GM21423 (cell line): ENCODE measurements around the gene MTM1.

Source experiments
- ATAC-seq: cut with Tn5 transposase; IDR thresholded peaks from one replicate; pipeline ENCODE4 v1.9.1; 2021; ENCODE audit warnings: mild to moderate bottlenecking, moderate library complexity; ENCODE audit not compliant: unreplicated experiment

Gene MTM1

DNA sequence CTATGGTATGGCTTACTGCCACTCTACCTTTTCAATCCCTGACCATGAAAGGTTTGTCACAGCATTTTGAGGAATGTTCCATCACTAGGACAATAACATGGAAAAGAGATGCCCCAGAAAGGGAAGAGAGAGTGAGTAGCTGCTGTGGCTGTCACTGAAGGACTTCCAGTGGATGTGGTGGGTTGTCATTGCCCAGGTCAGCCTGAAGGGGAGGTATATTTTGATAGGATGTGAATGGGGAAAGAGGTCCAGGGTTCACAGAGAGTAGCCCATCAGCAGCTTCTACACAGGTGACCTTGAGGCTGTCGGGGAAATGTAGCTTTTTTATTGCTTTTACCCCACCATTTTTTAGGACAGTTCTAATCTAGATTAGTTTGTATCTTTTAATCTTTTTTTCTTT lies 30.8 kb downstream of the MTM1 start:
- ATAC-seq = no peak

DNA sequence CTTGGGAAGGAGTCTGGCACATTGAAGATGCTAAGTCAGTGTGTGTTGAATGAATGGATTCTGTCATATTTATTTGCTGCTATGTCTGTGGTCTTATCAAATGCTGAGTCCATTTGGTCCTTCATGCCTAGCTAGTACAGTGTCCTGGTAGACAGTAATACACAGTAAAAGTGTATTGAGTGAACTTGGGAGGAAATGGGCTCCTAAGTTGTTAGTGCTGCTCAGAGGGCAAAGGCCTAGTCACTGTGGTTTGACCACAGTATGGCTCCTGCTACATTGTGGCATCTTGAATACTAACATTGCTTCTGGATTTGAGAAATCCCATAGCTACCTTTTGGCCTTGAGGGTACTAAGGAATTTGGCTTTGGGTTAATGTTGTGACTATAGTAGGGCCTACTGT lies 33.9 kb downstream of the MTM1 start:
- no peak for ATAC-seq

DNA sequence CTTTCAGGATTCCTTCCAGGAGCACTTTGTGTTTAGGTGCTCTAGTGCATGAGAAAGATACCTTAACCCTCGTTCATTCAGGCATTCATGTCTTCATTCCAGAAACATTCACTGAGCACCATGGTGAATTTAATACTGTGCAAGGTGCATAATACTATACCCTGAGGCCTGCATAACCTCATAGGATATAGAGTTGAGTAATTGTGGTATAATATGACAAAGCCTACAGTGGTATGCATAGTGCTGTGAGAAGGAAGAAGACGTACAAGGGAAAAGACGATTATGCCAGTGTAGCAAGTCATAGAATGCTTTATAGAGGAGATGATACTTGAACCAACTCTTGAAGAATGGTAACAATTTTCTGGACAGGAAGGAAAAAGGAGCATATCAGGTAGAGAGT lies 34.3 kb downstream of the MTM1 start:
- no peak for ATAC-seq

DNA sequence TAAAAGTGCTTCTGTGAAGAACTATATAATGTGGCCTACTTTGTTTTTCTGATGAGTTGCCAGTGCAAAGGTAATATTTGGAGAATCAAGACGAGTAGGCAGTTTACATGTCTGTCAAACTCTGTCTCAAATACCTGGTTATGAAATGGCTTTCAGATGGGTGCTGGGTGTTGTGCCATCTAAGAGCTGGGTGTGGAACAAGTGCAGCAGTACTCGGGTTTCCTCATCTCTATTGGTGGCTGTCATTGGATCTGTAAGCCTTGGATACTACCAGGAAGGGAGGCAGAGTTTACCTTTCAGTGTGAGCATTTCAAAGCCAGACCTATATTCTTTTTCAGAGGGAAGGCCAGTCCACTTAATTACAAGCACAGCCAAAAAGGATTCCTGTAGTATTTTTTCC lies 37.2 kb downstream of the MTM1 start:
- ATAC-seq = no peak

DNA sequence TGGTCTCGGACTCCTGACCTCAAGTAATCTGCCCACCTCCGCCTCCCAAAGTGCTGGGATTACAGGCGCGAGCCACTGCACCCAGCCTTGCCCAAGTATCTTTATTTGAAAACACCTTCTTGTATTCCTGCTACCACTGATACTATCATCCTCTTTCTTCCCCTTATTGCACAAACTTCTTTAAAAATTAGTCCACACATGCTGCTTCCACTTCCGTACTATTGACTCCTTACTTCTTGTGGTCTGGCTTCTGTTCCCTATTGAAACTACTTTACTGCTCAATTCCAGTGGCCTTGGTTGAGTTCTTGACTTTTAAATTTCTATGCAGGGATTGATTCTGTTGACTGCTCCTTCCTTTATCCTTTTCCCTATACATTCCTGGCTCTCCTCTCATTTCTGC lies 38.8 kb downstream of the MTM1 start:
- ATAC-seq = no peak

DNA sequence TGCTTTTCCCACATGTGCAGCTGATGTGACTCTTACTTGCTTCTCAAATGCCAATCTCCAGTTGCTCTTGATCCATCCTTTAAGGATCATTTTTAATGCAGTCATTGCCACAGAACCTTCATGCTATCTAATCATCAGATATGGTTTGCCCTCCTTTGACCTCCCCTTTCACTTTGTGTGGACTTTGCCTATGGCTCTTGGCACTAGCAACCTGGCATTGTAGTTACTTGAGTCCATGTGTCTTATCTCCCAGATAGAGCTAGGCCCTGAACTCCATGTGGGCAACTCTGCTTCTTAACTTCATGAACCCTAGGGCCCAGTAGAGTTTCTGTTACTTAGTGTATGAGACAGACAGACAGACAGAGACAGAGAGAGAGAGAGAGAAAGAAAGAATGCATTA lies 41.6 kb downstream of the MTM1 start:
- no peak for ATAC-seq

DNA sequence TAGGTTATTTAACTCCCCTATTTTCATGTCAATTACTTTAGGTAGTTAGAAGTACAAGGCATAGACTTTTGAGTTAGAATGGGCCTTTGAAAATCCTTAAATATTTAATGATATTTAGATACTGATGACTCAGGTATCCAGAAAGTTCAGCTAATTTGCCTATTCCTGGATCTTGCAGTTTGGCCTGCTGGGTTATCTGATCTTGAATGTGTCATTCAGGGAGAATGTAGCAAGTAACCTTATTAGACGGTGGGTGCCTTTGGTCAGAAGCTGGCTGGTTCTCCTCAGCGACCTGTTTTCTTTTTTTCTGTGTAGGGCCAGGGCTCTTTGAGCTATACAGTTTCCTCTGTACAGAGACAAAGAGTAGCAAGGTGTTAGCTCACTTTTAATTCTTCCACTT lies 42.0 kb downstream of the MTM1 start:
- no peak for ATAC-seq

DNA sequence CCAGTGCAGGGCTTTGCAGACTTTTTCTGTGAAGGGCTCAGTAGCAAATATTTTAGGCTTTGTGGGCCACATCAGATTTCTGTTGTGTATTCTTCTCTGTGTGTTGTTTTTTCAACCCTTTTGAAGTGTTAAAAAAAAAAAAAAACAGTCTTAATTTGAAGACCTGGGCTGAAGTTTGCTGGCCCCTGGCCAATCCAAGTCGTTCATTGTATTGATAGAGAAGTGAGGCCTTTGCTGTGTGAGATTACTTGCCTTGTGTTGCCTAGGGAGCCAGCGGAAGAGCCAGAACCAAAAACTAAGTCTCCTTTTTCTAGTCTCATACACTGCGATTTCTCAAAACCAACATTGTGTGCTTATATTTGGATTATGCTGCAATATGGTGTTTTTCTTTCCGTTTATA lies 46.9 kb downstream of the MTM1 start:
- no peak for ATAC-seq

DNA sequence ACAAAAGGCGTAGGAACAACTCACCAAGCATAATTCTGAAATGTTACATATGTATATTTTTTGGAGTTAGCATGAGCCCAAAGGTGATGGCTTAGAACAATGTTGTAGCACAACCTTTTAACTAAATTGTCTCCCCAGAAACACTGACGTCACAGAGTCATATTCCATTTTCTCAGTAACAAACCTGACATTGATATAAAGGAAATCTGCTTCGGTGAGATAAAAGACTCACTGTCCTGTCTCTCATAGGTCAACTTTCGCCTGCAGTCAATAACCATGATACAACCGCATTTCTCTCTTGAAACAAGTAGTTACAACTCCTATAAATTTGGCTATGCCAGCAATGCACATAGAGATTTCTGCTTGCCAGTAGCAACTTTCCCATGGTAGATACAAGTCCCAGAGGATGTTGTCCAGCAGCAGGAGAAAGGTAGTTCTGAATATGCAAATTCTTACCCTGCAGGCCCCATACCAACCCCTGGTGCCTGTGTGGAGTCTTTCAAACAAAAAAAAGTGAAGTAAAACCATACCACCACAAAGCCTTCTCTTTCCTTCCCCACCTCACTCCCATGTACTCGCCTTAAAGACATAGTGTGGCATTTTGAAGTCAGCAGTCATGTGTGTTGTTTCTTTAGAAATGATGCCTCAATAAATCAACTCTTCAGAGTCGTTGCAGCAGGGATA lies 47.9 kb downstream of the MTM1 start:
- ATAC-seq = no peak

DNA sequence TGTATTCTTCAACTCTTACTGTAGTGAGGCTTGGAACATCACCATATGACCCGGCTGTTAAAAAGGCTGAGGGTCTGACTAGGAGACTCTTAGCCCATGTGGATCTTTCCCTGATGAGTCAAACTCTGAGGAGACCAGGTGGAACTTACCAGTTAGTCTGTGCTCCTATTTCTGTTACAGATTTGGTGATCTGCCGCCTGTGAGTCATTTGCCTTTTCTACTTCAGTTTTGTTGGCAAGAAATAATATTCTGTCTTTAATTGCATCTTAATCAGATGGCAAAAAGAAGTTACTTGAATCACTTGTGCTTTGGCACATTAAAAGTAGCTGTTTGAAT lies 48.4 kb downstream of the MTM1 start:
- no peak for ATAC-seq

DNA sequence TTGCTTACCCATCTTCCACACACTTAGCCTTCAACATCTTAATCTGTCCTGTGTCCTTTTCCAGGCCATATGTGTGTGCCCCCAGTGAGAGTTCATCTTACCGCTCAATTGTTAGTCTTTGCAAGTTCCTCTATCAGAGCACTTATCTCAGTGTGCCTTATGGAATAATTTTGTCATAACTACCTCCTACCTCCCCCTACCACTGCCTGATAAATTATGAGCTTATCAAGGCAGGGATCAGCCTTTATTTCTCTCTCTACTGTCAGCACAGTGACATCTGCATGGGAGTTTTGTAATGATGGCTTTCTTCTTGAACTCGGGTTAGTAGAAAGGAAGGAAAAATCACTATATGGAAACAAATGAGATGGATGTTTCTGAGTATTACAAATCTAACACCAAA lies 53.2 kb downstream of the MTM1 start:
- ATAC-seq = no peak

DNA sequence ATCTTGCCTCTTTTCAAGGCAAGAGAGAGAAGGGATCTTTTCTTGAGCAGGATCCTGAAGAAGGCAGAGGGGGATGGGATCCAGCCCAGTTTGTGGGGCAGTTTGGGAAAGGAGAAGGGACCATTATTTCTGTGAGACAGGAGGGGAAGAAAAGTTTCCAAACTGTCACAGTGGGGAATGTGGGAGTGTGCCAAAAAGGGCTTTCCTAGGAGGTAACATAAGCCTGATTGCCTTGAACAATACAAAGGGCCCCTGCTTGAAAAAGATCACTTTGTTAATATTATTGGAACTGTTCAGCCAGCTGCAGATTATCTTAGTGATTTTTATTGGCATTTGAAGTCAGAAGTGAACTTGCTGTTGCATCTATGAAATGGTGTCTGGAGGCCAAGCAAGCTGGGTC lies 55.2 kb downstream of the MTM1 start:
- no peak for ATAC-seq

DNA sequence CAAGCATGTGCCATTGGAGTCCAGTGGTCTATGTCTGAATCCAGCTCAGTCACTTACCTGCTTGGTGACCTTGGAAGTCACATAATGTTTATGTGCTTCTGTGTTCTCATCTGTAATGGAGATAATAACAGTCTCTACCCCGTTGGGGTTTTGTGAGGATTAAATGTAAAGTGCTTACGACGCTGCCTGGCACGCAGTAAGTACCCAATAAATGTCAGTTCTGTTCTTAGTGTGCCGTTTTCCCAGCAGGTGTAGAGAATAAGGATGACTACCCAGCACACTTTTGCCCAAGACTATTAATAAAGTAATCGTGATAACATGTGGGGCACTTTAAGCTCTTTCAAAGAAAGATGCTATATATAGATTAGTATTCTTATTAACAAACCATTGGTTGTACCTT lies 56.7 kb downstream of the MTM1 start:
- ATAC-seq = no peak

DNA sequence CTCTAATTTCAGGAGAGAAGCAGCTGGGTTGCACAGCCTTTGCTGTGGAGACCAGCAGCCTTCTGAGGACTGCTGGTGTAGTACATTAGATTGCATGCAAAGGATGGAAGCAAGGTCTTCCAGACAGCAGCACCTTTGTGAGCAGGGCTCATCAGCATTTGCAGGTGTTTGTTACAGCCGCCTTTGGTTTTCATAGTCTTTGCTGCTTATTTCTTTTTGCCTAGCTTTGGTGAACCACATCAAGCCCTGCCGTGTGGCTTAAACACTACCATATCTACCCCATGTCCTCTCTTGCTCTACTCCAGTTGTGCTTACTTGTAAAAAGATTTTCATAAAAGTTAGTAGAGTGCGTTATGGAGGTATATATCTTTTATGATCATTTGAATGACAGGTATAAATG lies 57.5 kb downstream of the MTM1 start:
- ATAC-seq = no peak

DNA sequence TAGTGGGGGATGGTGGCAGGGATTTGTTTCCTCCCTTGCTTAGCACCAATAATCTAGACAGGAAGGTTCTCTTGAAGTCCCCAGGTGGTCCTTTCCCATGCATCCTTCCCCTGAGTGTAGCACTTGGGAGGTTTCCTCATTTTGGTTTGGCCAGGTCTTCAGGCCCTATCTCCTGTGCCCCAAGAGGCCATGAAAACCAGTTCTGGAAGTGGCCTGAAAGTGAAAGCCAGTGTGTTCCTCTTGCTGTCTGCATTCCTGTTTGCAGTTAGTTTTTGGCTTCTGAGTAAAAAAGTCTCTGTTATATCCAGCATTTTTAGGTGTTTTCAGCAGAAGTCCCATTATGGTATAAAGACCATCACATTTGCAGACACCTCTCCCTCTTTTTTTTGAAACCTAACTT lies 59.5 kb downstream of the MTM1 start:
- no peak for ATAC-seq

DNA sequence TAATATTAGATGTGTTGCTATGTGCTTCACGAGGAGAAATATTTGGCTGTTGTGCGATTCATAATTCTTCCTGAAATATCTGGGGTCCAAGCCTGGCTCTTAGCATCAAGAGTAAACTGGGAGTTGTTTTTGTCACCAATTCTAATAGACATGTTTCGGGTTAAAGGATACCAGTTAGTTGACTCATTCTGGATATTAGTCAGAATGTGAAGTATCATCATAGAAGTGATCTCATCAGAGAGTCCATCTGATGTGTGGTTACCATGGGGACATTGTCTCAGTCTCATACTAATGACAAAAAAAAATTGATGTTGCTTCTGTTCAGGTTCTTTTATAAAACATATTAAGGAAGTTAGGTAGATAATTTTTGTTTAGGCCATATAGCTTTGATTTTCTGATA lies 67.5 kb downstream of the MTM1 start:
- ATAC-seq = peak; percentile 73

DNA sequence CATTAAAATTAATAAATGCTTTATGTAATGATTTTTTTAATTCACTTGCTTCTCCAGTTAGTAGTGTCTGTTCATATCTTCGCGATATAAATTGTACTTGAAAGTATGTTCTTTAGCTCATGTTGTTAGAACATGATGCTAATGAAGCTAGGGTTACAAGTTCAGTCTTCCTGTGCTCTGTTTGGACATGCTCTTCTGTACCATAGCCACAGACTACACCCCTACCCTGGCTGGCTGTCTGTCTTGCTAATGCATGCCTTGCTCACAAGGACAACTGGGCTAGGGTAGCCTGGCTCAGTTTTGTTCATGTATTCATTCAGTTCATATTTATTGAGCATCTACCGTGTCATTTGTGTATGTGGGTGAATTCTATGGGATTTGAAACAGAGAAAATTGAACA lies 74.0 kb downstream of the MTM1 start:
- ATAC-seq = no peak

DNA sequence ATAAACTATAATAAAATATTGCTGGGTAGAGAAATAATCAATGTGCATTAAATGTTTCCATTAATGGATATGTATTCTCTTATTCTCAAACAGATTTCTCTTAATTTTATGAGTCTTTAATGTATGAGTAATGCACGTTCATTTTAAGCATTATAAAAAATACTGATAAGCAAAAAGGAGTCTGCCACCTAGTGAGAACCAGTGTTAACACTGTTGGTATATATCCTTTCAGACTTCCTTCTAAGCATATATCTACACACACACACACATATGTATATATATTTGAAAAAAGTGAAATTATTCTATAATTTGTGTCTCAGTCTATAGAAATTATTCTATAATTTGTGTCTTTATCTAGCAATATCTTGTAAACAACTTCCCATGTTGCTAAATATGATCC lies 74.8 kb downstream of the MTM1 start:
- ATAC-seq = no peak

DNA sequence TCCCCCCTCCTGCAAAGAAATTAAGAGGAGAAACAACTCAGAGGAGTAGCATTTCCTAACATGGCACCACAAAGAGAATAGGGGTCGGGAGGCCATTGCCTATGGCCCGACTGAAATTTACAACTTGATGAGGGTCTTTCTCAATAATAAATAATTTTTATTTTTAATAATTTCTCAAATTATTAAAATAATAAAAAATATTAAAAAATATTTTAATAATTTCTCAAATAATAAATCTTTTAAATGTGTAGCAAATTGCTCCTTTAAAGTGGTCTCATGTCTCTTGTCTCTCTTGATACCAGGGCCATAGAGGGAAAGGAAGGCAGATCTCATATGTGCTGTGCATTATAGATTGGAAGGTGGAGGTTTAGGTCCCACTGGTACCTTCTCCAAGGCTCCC lies 75.5 kb downstream of the MTM1 start:
- ATAC-seq = no peak

DNA sequence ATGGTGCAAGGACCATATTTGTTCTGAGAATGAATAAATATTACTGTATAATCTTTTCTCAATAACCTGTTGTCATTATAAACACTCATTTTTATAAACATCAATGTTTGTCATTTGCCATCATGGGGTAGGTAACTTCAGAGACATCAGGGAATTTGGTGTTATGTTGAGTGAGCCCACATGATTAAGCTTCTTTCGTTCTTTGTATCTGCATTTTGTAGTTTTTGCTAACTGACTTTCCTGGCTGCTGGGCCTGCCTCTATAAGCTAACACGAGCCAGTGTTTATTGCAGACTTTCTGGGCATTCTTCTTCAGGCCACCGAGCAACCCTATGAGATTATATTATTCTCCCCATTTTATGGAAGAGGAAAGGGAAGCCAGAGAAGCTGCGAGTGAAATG lies 76.0 kb downstream of the MTM1 start:
- ATAC-seq = no peak

DNA sequence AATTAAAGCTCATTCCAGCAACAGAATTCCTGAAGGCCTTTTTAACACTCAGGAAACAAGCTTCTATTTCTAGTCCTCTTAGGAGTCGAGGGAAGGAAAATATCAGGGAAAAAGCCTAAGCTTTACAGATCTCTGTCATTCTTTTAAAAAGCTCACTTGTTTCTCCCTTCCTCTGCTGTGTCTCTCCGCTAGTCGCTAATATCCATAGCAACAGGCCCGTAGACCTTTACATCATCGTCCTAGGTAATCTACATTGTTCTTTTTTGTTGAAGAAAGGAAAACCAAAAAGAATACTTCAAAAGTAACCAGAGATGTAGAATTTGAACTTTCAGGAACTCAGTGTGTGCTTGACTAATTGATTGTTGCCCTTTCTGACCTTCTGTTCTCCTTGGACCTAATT lies 78.9 kb downstream of the MTM1 start:
- ATAC-seq = no peak

DNA sequence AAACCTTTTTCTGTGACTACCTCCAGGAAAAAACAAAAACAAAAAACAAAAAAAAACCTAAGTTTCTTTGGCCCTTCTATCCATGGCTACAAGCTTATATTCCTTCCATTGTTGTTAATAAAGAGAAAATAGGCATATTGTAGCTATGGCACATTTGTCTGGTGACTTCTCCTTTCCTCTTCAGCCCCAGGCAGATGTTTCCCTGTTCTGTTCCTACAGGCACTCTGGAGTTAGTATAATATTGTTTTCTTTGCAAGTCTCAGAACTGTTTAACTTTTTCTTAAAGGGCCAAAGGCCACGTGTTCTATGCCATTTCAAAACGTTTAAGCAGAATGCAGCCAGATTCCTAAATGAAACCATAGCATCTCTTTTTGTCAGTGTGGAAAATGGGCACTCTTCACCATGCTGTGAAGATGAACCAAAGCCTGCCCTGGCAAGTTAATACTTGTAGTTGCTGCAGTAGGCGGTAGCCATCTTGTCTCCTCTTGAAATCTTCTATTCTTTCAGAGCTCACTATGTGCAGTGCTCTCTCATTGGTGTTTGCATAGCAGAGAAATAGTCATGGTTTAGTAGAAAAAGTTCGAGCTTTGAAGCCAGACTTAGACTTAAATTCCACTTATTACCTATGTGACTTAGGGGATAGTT lies 80.0 kb downstream of the MTM1 start:
- ATAC-seq = no peak
